Measurements from ENCODE around the gene IKZF2.

IKZF2 gene

DNA sequence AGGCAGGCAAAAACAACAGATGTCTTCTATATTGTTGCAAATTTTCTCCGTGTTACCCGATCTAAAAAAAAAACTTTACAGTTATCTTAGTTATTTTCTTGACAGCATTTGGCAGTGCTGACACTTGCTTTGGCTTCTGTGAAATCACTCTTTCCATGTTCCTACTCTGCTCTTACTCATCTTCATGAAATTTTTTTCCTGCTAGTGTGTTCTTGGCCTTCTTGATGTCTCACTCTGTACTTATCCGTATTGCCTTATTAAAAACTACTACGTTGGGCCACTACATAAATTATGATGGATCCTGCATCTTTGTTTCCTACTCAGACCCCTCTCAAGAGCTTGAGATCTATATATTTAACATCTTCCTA lies 134.4 kb downstream of the IKZF2 start:
- no peaks in the 10 kb centered on the region for H3K9me3 ChIP-seq
- H3K27ac ChIP-seq: no peak overlapping the region
- H3K36me3 ChIP-seq: no peaks in the 10 kb centered on the region
- no peak overlapping the region for H3K4me3 ChIP-seq (ENCODE audit: low read depth in 1 of 2, low read length in 1 of 2)
- no peaks in the 10 kb centered on the region for H3K4me1 ChIP-seq (ENCODE audit: control insufficient read depth in 1 of 2, insufficient read depth in 1 of 2, low read depth in 1 of 2, low read length in 1 of 2)
- TF ChIP-seq, protein P1, sequence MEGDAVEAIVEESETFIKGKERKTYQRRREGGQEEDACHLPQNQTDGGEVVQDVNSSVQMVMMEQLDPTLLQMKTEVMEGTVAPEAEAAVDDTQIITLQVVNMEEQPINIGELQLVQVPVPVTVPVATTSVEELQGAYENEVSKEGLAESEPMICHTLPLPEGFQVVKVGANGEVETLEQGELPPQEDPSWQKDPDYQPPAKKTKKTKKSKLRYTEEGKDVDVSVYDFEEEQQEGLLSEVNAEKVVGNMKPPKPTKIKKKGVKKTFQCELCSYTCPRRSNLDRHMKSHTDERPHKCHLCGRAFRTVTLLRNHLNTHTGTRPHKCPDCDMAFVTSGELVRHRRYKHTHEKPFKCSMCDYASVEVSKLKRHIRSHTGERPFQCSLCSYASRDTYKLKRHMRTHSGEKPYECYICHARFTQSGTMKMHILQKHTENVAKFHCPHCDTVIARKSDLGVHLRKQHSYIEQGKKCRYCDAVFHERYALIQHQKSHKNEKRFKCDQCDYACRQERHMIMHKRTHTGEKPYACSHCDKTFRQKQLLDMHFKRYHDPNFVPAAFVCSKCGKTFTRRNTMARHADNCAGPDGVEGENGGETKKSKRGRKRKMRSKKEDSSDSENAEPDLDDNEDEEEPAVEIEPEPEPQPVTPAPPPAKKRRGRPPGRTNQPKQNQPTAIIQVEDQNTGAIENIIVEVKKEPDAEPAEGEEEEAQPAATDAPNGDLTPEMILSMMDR (IDR thresholded peaks at IDR 0.05): no peak
- no peaks in the 10 kb centered on the region for H3K27me3 ChIP-seq

DNA sequence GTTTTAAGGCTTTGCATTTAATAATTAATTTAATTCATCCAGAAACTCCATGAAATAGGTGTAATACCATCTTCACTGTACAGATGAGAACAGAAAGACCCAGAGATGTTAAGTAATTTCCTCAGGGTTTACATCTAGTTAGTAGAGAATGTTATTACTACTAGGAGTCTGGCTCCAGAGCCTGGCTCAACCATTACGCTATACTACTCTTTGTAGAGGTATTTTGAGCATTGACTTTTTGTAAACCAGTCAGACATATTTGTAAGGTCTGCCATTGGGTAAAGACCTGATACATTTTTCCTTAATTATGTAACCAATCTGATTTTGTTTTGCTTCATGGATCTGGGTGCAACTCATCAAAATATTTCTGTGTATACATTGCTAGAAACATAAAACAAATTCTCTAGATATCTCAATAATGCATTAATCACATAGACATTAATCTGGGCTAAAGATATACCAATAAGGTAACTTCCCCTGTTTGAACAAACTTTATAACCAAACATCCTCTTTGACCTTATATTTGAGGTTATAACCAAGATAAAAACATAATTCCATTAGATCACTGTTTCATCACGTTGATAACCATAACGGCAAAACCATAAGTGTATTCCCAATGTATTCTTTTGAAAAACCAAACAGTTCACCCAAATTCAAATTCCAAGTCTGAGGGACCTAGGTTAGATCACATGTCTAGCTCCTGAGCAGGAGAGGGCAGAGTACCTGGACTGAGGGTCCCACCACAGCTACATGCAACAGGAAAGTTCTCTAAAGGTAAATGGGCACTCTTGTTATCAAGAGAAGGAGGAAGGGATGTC lies 135.0 kb downstream of the IKZF2 start:
- H3K4me1 ChIP-seq (ENCODE audit: control insufficient read depth in 1 of 2, insufficient read depth in 1 of 2, low read depth in 1 of 2, low read length in 1 of 2): no peaks in the 10 kb centered on the region
- TF ChIP-seq, protein P1 (IDR thresholded peaks at IDR 0.05): no peak
- H3K27me3 ChIP-seq: no peaks in the 10 kb centered on the region
- H3K36me3 ChIP-seq: no peaks in the 10 kb centered on the region
- H3K27ac ChIP-seq: no peak overlapping the region
- no peak overlapping the region for H3K4me3 ChIP-seq (ENCODE audit: low read depth in 1 of 2, low read length in 1 of 2)
- H3K9me3 ChIP-seq: no peaks in the 10 kb centered on the region

DNA sequence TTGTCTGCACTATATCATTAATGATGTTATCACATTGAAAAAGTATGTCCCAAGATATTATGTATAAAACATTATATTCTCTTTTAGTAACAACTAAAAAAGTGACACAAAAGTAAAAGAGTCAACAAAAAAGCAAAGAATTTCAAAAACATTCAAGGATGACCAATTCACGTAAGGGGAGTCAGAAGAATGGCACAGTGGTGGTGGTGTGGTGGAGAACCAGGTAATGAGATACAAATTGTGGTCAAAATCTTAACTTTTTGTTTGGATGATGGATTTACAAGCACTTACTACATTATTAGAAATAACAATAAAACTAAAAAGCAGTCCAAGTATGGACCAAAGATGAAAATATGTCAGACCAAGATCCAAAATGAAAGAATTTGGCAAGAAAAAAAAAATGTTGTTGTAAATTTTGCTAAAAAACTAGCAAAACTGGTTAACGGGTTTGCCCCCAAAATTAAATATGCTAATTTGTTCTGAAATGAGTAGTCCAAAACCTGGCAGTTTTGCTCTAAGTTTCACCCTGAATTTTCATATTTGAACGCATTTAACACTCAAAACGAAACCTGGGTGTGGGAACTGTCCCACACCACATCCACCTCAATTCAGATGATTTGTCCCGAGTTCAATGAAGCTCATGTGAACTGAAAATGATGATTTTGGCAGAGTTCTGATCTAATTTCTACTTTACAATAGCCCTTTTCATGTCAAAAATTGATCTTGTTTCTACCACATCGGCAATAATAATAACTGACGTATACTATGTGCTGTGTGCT lies 135.8 kb downstream of the IKZF2 start:
- no peaks in the 10 kb centered on the region for H3K4me1 ChIP-seq (ENCODE audit: control insufficient read depth in 1 of 2, insufficient read depth in 1 of 2, low read depth in 1 of 2, low read length in 1 of 2)
- no peaks in the 10 kb centered on the region for H3K36me3 ChIP-seq
- H3K9me3 ChIP-seq: no peaks in the 10 kb centered on the region
- no peak overlapping the region for H3K27ac ChIP-seq
- no peaks in the 10 kb centered on the region for H3K27me3 ChIP-seq
- TF ChIP-seq, protein P1 (IDR thresholded peaks at IDR 0.05): no peak
- H3K4me3 ChIP-seq (ENCODE audit: low read depth in 1 of 2, low read length in 1 of 2): no peak overlapping the region

DNA sequence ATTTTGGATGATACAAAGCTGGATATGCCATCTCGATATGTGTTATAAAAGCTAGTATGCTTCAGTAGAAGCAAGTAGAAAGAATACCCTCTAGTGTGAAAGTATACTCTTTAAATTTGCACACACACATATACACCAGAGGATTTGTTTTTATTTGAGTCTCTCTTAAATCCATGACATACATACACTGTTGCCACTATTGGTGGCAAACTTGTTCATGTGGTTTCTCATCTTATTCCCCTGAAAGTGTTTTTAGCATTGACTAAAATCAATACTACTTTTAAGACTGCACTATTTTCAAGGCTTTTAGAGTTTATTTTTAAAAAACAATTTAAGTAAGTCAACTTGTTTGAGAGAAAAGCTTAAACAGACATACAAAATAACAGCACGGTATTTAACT lies 137.4 kb downstream of the IKZF2 start:
- Histone ChIP-seq H3K4me3 (ENCODE audit: low read depth in 1 of 2, low read length in 1 of 2) (no peak overlapping the region), H3K4me1 (ENCODE audit: control insufficient read depth in 1 of 2, insufficient read depth in 1 of 2, low read depth in 1 of 2, low read length in 1 of 2) (no peaks in the 10 kb centered on the region), H3K36me3 (no peaks in the 10 kb centered on the region), H3K27ac (no peak overlapping the region), H3K9me3 (no peaks in the 10 kb centered on the region), H3K27me3 (no peaks in the 10 kb centered on the region)
- TF ChIP-seq, protein P1 (IDR thresholded peaks at IDR 0.05): no peak

DNA sequence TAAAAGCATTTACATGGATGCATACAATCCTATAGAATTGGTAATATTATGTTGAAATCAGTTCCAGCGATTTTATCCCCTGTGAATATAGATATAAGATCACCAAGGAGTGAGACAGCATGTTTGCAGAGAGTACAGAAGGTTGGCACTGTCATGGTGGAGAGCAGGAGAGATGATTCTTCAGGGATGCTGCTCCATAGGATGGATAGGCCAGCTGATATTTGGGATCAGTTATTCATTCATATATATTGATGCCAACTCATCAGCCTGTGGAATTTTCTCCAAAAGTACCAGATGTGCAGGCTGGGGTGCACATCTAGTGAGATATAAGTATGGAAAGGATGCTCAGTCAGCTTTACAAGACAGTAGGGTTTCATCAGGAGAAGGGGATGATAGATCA lies 139.9 kb downstream of the IKZF2 start:
- no peaks in the 10 kb centered on the region for H3K4me1 ChIP-seq (ENCODE audit: control insufficient read depth in 1 of 2, insufficient read depth in 1 of 2, low read depth in 1 of 2, low read length in 1 of 2)
- H3K36me3 ChIP-seq: no peaks in the 10 kb centered on the region
- TF ChIP-seq, protein P1 (IDR thresholded peaks at IDR 0.05): no peak
- H3K27ac ChIP-seq: no peak overlapping the region
- H3K9me3 ChIP-seq: no peaks in the 10 kb centered on the region
- H3K27me3 ChIP-seq: no peaks in the 10 kb centered on the region
- H3K4me3 ChIP-seq (ENCODE audit: low read depth in 1 of 2, low read length in 1 of 2): no peak overlapping the region
